ENCODE measurements around the gene AVPI1. TPM values are rescaled to one million over a fixed set of nuclear protein-coding genes. Genes with fewer than 3 reads are reported as not detected.
"Not testable (repeated sequence)": the region's sequence is repeated elsewhere in the genome, so short reads cannot be mapped to it uniquely, and the experiment has no call there.

Gene AVPI1
- total and polyA plus RNA-seq, 2 experiments from 2014 or later = 7.4 to 7.6 TPM

DNA sequence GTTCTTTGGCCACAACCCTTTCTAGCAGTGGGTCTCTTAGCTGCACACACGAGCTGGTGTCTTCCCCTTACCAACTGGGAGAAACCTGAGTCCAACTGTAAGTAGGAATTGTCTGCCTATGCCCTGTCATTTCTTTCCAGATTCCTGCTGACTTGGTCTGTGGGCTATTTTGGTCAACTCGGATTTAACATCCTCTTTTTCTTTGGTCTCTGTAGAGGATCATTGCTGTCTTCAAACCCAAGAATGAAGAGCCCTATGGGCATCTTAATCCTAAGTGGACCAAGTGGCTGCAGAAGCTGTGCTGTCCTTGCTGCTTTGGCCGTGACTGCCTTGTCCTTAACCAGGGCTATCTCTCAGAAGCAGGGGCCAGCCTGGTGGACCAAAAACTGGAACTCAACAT is 36.3 kb downstream of the AVPI1 start:
- TF ChIP-seq, protein P1, sequence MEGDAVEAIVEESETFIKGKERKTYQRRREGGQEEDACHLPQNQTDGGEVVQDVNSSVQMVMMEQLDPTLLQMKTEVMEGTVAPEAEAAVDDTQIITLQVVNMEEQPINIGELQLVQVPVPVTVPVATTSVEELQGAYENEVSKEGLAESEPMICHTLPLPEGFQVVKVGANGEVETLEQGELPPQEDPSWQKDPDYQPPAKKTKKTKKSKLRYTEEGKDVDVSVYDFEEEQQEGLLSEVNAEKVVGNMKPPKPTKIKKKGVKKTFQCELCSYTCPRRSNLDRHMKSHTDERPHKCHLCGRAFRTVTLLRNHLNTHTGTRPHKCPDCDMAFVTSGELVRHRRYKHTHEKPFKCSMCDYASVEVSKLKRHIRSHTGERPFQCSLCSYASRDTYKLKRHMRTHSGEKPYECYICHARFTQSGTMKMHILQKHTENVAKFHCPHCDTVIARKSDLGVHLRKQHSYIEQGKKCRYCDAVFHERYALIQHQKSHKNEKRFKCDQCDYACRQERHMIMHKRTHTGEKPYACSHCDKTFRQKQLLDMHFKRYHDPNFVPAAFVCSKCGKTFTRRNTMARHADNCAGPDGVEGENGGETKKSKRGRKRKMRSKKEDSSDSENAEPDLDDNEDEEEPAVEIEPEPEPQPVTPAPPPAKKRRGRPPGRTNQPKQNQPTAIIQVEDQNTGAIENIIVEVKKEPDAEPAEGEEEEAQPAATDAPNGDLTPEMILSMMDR (conservative IDR thresholded peaks at IDR 0.05; ENCODE audit: low read depth in 2 of 2) = no peak
- no peak for TF ChIP-seq NANOG (IDR thresholded peaks at IDR 0.05; ENCODE audit: borderline replicate concordance)
- Histone ChIP-seq H3K36me3 (ENCODE audit: insufficient read depth) (peaks cover 34% of the 10 kb centered on the region), H3K4me1 (ENCODE audit: insufficient read depth) (peaks cover 28% of the 10 kb centered on the region; the same call in 1 of the 2 replicates), H3K27ac (ENCODE audit: low read depth) (0 out of 2 replicates have a peak overlapping the region, but pooled peaks have one; percentile 55), H3K4me2 (no peak overlapping the region), H2AFZ (no peak overlapping the region), H3F3A (replicated peaks; ENCODE audit: low read depth) (no peaks in the 10 kb centered on the region; the same call in 1 of the 2 replicates), H3K4me3 (no peak overlapping the region), H3K27me3 (ENCODE audit: insufficient read depth) (no peaks in the 10 kb centered on the region), H3K9me2 (ENCODE audit: insufficient read depth) (no peaks in the 10 kb centered on the region), H4K20me1 (replicated peaks; ENCODE audit: insufficient read depth) (peaks cover 12% of the 10 kb centered on the region), H3K79me2 (replicated peaks; ENCODE audit: insufficient read depth) (peaks cover 51% of the 10 kb centered on the region)
- Mint-ChIP-seq H3K4me1 (peaks cover 25% of the 10 kb centered on the region), H3K4me3 (no peak overlapping the region), H3K9me3 (no peaks in the 10 kb centered on the region), H3K27me3 (ENCODE audit: insufficient read depth, low read depth, poor library complexity) (no peaks in the 10 kb centered on the region), H3K27ac (peak overlapping the region; percentile 64; the same call in 1 of the 2 replicates), H3K36me3 (ENCODE audit: low read depth) (peaks cover 41% of the 10 kb centered on the region)
- no peak for DNase-seq (ENCODE audit: low spot score)
- no peak for ATAC-seq

DNA sequence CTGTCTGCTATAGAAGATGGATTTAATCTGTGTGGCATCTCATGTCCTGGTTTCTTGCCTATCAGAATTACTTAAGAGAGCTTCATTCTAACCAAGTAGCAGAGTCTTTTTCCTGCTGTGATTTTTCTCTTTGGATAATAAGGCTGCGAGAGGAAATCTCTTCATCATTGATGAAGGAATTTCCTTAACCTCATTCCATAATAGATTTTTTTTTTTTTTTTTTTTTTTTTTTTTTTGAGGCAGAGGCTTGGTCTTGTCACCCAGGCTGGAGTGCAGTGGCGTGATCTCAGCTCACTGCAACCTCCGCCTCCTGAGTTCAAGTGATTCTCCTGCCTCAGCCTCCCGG is 37.7 kb downstream of the AVPI1 start:
- H3K36me3 ChIP-seq (ENCODE audit: insufficient read depth) = peaks cover 30% of the 10 kb centered on the region
- ATAC-seq = not testable (repeated sequence)

DNA sequence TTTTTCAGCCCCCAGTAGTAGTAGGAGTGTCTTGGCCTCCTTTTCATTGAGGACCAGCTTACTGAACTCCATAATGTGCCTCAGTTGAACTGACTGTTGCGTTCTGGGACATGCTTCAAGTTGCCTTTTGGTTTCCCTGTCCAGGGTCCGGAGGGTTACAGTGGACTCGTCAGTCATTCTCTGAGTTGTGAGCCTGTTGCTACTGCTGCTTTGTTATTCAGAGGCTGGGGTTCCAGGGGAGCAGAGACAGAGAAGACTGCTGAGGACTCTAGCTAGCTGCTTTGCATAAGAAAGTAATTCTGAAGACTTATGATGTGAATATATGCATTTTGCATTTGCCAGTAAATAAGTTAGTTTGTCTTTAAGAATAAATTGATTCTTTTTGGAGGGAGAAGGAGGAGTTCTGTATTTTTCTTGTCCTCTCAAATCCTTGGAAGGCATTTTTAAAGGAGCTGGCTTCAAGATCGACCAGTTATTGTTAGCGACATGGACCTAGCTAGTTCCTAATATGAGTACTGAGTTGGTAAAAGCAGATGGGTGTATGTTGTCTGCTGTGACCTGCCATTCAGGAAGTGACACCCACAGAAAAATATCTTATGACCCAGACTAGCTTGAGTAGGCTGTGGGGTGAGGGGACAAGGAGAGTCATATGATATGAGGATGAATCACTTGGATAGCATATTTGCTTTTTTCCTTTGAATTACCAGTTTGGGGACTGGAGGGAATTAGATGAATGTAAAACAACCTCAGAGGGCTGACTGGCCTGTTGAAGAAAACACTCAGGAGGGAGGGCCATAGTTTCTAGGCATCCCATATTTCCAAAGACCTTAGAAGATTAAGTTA is 38.3 kb downstream of the AVPI1 start:
- Histone ChIP-seq H3K4me3 (peak overlapping the region; percentile 6), H4K20me1 (replicated peaks; ENCODE audit: insufficient read depth) (peaks cover 12% of the 10 kb centered on the region), H3K27me3 (ENCODE audit: insufficient read depth) (no peaks in the 10 kb centered on the region), H3F3A (replicated peaks; ENCODE audit: low read depth) (no peaks in the 10 kb centered on the region), H3K4me1 (ENCODE audit: insufficient read depth) (peaks cover 28% of the 10 kb centered on the region; the same call in 1 of the 2 replicates), H3K4me2 (peak overlapping the region; percentile 44), H3K27ac (ENCODE audit: low read depth) (peak overlapping the region; percentile 27), H3K9me2 (ENCODE audit: insufficient read depth) (no peaks in the 10 kb centered on the region), H2AFZ (no peak overlapping the region), H3K79me2 (replicated peaks; ENCODE audit: insufficient read depth) (peaks cover 63% of the 10 kb centered on the region), H3K36me3 (ENCODE audit: insufficient read depth) (peaks cover 27% of the 10 kb centered on the region)
- H3K27me3 Mint-ChIP-seq (ENCODE audit: insufficient read depth, low read depth, poor library complexity) = no peaks in the 10 kb centered on the region
- peaks cover 47% of the 10 kb centered on the region for H3K36me3 Mint-ChIP-seq (ENCODE audit: low read depth)
- peak overlapping the region; percentile 64 for H3K27ac Mint-ChIP-seq
- no peaks in the 10 kb centered on the region for H3K9me3 Mint-ChIP-seq
- peak overlapping the region; percentile 52 for H3K4me3 Mint-ChIP-seq
- TF ChIP-seq, protein P2, sequence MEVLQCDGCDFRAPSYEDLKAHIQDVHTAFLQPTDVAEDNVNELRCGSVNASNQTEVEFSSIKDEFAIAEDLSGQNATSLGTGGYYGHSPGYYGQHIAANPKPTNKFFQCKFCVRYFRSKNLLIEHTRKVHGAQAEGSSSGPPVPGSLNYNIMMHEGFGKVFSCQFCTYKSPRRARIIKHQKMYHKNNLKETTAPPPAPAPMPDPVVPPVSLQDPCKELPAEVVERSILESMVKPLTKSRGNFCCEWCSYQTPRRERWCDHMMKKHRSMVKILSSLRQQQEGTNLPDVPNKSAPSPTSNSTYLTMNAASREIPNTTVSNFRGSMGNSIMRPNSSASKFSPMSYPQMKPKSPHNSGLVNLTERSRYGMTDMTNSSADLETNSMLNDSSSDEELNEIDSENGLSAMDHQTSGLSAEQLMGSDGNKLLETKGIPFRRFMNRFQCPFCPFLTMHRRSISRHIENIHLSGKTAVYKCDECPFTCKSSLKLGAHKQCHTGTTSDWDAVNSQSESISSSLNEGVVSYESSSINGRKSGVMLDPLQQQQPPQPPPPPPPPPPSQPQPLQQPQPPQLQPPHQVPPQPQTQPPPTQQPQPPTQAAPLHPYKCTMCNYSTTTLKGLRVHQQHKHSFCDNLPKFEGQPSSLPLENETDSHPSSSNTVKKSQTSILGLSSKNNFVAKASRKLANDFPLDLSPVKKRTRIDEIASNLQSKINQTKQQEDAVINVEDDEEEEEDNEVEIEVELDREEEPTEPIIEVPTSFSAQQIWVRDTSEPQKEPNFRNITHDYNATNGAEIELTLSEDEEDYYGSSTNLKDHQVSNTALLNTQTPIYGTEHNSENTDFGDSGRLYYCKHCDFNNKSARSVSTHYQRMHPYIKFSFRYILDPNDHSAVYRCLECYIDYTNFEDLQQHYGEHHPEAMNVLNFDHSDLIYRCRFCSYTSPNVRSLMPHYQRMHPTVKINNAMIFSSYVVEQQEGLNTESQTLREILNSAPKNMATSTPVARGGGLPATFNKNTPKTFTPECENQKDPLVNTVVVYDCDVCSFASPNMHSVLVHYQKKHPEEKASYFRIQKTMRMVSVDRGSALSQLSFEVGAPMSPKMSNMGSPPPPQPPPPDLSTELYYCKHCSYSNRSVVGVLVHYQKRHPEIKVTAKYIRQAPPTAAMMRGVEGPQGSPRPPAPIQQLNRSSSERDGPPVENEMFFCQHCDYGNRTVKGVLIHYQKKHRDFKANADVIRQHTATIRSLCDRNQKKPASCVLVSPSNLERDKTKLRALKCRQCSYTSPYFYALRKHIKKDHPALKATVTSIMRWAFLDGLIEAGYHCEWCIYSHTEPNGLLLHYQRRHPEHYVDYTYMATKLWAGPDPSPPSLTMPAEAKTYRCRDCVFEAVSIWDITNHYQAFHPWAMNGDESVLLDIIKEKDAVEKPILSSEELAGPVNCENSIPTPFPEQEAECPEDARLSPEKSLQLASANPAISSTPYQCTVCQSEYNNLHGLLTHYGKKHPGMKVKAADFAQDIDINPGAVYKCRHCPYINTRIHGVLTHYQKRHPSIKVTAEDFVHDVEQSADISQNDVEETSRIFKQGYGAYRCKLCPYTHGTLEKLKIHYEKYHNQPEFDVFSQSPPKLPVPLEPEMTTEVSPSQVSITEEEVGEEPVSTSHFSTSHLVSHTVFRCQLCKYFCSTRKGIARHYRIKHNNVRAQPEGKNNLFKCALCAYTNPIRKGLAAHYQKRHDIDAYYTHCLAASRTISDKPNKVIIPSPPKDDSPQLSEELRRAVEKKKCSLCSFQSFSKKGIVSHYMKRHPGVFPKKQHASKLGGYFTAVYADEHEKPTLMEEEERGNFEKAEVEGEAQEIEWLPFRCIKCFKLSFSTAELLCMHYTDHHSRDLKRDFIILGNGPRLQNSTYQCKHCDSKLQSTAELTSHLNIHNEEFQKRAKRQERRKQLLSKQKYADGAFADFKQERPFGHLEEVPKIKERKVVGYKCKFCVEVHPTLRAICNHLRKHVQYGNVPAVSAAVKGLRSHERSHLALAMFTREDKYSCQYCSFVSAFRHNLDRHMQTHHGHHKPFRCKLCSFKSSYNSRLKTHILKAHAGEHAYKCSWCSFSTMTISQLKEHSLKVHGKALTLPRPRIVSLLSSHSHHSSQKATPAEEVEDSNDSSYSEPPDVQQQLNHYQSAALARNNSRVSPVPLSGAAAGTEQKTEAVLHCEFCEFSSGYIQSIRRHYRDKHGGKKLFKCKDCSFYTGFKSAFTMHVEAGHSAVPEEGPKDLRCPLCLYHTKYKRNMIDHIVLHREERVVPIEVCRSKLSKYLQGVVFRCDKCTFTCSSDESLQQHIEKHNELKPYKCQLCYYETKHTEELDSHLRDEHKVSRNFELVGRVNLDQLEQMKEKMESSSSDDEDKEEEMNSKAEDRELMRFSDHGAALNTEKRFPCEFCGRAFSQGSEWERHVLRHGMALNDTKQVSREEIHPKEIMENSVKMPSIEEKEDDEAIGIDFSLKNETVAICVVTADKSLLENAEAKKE (CRISPR knock-in tag; IDR thresholded peaks at IDR 0.05) = 0 out of 2 replicates have a peak, but pooled peaks have one; percentile 15
- TF ChIP-seq STAT1 (IDR thresholded peaks at IDR 0.05; ENCODE audit: unreplicated experiment) = no peak
- peaks cover 25% of the 10 kb centered on the region for H3K4me1 Mint-ChIP-seq
- peak; percentile 97 for ATAC-seq
- peak; percentile 60 for DNase-seq (ENCODE audit: low spot score)

More for the DNA sequence above, 37.7 kb downstream of the AVPI1 start:
- peaks cover 25% of the 10 kb centered on the region for H3K4me1 Mint-ChIP-seq
- not testable (repeated sequence) for H3K27ac ChIP-seq (ENCODE audit: low read depth); H3K9me2 ChIP-seq (ENCODE audit: insufficient read depth); H3K27ac Mint-ChIP-seq; H3F3A ChIP-seq (replicated peaks; ENCODE audit: low read depth); DNase-seq (ENCODE audit: low spot score); H2AFZ ChIP-seq; H3K9me3 Mint-ChIP-seq; H3K27me3 Mint-ChIP-seq (ENCODE audit: insufficient read depth, low read depth, poor library complexity); H3K27me3 ChIP-seq (ENCODE audit: insufficient read depth)
- peaks cover 45% of the 10 kb centered on the region for H3K36me3 Mint-ChIP-seq (ENCODE audit: low read depth)
- peaks cover 28% of the 10 kb centered on the region; the same call in 1 of the 2 replicates for H3K4me1 ChIP-seq (ENCODE audit: insufficient read depth)
- H3K4me3 Mint-ChIP-seq = peak overlapping the region; percentile 52; the same call in 2 of the 3 replicates
- peak overlapping the region; percentile 6; the same call in 1 of the 2 replicates for H3K4me3 ChIP-seq
- H4K20me1 ChIP-seq (replicated peaks; ENCODE audit: insufficient read depth) = peaks cover 12% of the 10 kb centered on the region
- peaks cover 57% of the 10 kb centered on the region for H3K79me2 ChIP-seq (replicated peaks; ENCODE audit: insufficient read depth)
- peak overlapping the region; percentile 44 for H3K4me2 ChIP-seq

Data from GM23338 (cell line).